GM21825 (cell line): ENCODE measurements around the gene PCGF3.
"Not testable (repeated sequence)": the region's sequence is repeated elsewhere in the genome, so short reads cannot be mapped to it uniquely, and the experiment has no call there.

ENCODE experiments used
- ATAC-seq: cut with Tn5 transposase; IDR thresholded peaks from one replicate; pipeline ENCODE4 v1.9.1; 2021; ENCODE audit warnings: mild to moderate bottlenecking, moderate library complexity; ENCODE audit not compliant: unreplicated experiment

The PCGF3 gene

DNA sequence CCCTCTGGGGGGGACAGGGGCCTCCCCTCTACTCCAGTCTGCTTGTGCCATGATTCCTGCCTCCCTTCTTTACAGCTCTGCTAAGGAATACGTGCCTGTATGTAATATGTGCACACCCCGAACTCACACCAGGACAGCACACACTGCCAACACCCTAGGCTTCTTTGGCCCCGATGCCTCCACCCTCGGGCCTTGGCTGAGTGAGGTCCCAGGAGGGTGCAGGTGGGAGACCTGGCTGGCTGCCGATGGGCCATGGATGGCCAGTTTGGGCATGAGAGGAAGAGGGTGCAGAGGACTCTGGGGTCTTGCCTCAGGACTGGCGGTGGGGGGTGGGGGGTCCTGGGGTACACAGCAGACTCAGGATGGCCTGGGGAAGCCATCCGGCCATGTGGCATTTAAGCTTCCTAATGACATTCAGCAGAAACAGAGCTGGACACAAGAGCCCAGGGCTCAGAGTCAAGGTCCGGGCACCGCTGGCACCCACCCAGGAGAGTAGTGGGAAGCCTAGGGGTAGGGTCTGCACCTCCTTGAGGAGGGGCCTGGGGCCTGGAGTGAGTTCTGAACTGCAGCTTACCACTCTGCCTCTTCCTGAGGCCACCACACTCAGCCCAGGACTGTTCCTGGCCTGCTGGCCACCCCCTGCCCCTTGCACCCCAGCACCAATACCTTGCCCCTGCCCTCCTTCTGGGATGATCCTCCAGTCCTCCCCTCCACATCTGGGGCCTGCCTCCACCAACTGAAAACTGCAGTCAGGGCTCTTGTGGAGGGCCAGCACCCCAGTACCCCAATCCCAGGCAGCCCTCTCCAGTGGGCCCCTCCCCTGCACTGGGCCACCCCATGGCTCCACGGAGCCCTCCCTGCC is 2.1 kb upstream of the PCGF3 start:
- no peak for ATAC-seq

DNA sequence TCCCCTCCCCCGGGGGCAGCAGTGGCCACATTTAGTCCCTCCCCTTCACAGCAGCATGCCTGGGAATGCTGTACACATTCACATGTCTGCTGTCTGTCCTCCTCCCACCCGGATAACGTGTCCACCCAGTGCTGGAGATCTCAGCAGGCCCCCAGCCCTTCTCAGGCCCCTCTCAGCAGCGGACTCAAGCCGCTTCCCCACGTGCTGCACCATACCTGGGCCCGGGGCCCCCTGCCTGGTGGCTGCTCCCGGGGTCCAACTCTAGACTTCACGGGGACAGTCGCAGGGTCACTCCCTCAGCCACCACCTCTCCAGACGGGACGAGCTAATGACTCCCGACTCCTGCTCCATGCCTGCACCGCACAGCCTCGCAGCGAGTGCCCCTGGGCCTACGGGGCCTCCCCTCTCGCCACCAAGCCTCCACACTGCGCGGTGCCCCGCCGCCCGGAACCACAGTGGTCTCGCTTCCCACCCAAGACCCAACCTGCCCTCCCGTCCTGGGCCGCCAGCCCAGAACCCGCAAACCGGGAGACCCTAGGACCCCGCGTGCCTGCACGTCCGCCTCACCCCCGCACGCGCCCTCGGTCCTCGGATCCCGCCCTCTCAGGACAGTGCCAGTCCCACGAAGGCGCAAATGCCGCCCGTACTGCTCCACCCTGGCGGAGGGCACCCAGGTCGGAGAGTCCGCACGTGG is 1.3 kb upstream of the PCGF3 start:
- no peak for ATAC-seq

DNA sequence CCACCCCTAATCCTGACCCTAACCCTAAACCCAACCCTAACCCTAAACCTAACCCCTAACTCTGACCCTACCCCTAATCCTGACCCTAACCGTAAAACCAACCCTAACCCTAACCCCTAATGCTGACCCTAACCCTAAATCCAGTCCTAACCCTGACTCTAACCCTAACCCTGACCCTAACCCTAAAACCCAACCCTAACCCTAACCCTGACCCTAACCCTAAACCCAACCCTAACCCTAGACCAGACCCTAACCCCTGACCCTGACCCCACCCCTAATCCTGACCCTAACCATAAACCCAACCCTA is 708 bp upstream of the PCGF3 start:
- ATAC-seq = no peak

GRCh38 chr4:706083-706633 is 526 bp downstream of the PCGF3 start:
- ATAC-seq = not testable (repeated sequence)

- ATAC-seq = no peak
Observed at GRCh38 chr4:706834-707598, 1.4 kb downstream of the PCGF3 start.

DNA sequence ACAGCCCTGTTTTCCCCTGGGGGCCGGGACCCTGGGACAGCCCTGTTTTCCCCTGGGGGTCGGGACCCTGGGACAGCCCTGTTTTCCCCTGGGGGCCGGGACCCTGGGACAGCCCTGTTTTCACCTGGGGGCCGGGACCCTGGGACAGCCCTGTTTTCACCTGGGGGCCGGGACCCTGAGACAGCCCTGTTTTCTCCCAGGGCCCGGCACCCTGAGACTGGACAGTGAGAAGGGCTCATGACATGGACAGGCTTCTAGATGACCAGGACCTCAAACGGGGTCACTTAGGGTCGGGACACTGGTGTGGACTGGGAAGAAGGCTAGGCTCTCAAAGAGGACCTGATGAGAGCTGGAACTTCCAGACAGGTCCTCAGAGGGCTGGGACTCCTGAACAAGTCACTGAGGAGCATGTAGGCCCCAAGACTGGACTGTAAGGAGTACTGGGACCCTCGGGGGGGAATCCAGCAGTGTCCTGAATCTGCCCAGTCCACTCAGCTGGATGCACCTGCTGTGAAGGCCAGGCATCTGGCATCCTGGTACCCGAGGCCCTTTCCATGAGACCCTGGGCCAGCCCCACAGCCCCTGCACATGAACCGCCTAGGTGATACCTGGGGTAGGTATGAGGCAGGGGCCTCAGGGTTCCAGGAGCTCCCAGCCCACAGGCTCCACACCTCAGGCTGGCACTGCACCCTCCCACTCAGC is 2.4 kb downstream of the PCGF3 start:
- ATAC-seq = no peak

- ATAC-seq = no peak
Observed at GRCh38 chr4:708631-708933, 3.0 kb downstream of the PCGF3 start.

DNA sequence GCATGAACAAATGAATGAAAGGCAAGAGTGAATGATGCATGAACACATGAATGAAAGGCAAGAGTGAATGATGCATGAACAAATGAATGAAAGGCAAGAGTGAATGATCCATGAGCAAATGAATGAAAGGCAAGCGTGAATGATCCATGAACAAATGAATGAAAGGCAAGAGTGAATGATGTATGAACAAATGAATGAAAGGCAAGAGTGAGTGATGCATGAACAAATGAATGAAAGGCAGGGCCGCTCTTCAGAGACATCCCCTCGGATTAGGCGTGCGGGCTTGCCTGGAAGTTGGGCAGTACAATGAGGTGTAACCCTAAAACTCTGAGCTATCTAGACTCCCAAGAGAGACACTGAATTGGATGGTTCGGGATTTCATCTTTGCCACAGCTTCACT is 3.7 kb downstream of the PCGF3 start:
- ATAC-seq = no peak

GRCh38 chr4:710116-710515 is 4.5 kb downstream of the PCGF3 start:
- ATAC-seq = no peak

GRCh38 chr4:710916-711315 is 5.3 kb downstream of the PCGF3 start:
- ATAC-seq = no peak

GRCh38 chr4:712093-712492 is 6.5 kb downstream of the PCGF3 start:
- no peak for ATAC-seq

GRCh38 chr4:712916-713632 is 7.4 kb downstream of the PCGF3 start:
- no peak for ATAC-seq

DNA sequence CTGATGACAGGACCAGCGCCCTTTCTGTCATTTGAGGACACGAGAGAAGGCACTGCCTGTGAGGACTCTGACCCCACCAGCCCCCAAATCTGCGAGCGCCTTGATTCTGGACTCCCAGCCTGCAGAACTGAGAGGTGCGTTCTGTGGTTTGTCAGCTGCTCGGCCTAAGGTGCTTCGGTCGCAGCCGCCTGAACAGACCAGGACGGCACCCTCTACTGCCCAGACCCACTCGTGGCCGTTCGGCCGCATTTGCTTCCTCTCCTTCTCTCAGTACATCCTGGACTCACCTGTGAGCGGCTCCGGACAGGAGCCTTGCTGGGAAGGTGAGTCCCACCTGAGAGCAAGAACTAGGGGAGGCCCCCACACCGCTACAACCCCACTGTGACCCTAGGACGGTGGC is 8.5 kb downstream of the PCGF3 start:
- no peak for ATAC-seq

GRCh38 chr4:717601-718320 is 12.1 kb downstream of the PCGF3 start:
- no peak for ATAC-seq

GRCh38 chr4:718460-718859 is 12.8 kb downstream of the PCGF3 start:
- ATAC-seq = no peak

- ATAC-seq = no peak
Observed at GRCh38 chr4:720111-720860, 14.7 kb downstream of the PCGF3 start.

DNA sequence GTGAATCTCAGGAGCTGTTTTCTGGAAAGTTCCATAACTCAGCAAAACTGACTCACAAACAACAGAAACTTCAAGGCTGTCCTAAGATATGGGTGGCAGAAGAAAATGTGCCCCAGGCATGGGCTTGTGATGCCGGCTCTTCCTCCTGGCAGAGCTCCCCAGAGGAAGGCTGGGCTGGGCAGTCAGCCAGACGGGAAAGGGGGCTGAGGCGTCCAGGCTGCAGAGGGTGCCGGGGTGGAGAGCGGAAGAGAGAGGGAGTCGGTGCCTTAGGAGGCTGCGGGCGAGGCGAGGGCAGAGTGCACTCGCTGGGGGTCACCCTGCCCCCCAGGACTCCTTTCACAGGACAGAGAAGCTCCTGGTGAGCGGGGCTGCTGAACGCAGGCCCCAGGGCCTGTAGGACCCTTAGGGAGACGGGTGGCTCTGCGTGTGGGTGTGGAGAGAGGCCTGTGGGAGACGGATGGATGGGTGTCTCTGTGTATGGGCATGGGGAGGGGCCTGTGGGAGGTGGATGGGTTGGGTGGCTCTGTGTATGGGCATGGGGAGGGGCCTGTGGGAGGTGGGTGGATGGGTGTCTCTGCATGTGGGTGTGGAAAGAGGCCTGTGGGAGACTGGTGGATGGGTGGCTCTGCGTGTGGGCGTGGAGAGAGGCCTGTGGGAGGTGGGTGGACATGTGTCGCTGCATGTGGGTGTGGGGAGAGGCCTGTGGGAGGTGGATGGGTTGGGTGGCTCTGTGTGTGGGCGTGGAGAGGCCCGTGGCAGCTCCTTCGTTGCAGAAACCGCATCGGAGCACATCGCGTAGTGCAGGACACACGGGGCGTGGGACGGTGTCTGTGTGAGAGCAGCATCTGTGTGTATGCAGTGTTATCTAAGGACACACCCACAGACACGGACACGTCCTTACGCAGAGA is 15.9 kb downstream of the PCGF3 start:
- no peak for ATAC-seq

GRCh38 chr4:722169-722725 is 16.6 kb downstream of the PCGF3 start:
- ATAC-seq = no peak
